NCI-H345 (cell line): ENCODE results near the gene MBTD1.
"Not testable (repeated sequence)": the region's sequence is repeated elsewhere in the genome, so short reads cannot be mapped to it uniquely, and the experiment has no call there.

ENCODE experiments used
- DNase-seq: peaks from one replicate; lab custom pipeline; 2025; lab: John Stamatoyannopoulos, UW

MBTD1 gene

DNA sequence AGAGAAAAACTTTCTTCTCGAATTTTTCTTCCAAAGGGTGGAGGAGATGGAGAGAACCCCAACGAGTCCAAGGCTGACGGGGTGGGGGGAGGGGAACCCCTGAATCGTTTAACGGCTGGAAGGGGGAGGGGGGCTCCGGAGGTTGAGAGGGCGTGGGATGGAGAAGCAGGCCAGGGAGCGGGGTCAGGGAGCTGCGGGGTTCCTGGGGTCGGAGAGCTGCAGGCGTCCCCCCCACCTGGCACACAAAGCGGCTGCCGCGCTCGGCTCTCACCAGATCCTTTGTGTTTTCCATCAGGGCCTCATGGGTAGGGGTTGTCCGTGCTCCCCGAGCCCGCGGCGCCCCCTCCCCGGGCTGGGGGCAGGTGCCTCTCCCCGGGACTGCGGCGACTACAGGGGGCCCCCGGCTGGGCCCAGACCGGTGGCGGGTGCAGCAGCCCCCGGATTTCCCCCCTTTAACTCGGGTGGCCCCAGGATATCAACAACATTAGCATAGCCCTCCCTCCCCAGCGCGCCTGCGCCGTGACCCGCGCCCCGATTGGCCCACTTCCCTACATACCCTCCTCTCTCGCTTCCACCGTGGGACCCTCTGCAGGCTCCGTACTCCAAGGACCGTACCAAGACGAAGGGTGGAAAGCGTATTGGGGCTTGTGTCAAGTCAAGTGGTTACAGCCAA, at the start of gene MBTD1:
Gene MBTD1 (minus strand): TSS at position 486 of the 673 bp plus-strand sequence. CDS start 34,888 bp downstream, outside the sequence.
- DNase-seq, result peak; percentile 96

DNA sequence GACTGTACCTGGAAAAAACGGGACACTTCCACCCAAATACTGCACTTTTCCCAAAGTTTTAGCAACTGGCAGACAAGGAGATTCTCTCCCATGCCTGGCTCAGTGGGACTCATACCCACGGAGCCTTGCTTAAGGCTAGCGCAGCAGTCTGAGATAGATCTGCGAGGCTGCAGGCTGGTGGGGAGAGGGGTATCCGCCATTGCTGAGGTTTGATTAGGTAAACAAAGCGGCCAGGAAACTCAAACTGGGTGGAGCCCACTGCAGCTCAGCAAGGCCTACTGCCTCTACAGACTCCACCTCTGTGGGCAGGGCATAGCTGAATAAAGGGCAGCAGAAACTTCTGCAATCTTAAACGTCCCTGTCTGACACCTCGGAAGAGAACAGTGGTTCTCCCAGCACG, 45.3 kb upstream of the MBTD1 start:
- no peak for DNase-seq

DNA sequence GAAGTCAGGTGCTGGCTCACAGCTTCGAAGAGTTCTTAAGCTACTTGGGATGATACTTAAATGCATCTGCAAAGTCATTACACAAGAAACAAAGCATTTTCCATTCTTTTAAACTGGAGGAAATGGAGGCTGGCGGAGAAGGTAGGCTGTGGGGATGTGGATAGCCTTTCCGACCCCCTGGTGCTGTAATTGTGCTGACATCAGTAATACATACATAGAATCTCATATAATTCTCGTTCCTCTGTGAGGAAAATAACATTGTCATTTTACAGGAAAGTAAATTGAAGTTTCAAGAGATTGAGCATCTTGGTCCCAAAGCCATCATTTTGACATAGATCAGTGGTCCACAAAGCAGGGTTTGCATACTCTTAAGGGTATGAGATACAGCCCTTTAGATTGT, 40.0 kb upstream of the MBTD1 start:
- no peak for DNase-seq

DNA sequence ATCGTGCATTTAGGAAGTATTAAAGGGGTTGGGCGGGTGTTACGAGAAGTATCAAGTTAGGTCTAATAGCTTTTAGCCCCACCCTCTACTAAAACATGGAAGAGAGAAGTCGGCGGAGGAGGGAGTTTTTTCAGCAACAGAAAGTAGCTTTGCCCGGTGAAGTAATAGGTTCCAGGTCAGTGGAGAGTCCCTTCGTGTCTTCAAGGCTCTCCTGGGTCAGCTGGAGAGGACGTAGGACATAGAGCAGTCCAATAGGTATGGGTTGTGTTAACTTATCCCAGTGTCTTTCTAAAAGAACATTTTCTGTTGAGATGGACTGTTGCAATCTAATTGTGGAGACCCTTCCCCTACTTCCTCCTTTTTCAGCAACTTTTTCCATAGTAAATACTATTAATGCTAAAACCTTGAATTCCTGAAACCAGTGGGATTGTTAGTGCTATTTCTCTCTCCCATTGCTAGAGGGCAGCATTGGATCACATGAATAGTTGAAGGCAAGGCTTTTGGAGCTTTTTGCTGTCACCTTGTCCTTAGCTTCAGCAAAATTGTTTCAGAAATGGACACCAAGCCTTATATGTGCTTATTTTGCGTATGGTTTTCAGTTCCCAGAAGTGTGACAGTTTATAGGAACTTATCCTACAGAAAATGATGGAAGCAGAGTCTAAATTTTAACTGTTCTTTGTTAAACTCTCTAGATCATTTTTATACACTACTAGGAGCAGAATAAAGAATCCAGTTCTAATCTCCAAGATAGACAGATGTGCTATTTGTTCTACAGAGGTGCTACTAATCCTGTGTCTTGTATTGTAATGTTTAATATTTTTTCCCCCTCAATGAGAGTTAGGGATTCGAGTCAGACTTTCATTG, 38.9 kb upstream of the MBTD1 start:
- DNase-seq, result peak; percentile 26

DNA sequence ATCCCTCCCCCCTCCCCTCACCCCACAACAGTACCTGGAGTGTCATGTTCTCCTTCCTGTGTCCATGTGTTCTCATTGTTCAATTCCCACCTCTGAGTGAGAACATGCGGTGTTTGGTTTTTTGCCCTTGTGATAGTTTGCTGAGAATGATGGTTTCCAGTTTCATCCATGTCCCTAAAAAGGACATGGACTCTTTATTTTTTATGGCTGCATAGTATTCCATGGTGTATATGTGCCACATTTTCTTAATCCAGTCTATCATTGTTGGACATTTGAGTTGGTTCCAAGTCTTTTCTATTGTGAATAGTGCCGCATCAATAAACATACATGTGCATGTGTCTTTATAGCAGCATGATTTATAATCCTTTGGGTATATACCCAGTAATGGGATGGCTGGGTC, 34.5 kb upstream of the MBTD1 start:
- not testable (repeated sequence) for DNase-seq

DNA sequence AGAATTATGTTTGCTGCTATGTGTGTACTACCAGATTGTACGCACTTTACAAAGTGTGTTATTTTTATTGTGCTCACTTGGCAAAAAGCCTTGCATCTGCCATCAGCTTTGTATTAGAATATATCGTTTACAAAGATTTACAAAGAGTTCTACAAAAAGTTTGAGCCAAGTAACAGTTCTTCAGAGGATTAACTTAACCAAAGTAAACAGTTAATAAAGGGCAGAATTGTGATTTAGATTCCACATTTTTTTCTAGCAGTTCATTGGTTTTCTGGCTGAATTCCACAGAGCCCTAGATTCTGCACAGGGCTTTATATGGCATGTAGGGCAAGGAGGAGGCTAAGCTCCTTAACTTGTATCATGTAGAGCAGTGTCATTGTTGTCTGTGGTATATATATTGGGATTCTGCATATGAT, 29.9 kb upstream of the MBTD1 start:
- DNase-seq, result no peak

DNA sequence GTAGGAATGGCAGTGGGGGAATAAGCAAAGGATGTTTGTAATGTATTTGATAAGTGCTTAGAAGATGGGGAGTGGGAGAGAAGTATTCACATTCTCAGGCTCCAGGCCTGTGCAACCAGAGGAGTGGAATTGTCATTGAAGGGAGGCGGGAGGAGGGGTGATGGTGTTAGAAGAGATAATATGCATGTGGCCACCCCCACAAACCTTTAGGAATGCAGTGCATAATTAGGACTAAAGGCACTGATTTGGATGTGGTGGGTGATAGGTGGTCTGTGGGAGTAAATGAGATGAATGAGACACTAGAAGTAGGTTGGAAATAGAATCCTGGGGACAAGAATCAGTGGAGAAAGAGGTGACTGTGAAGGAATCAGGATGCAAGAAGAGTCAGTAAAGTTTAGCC, 27.6 kb upstream of the MBTD1 start:
- DNase-seq, result no peak

DNA sequence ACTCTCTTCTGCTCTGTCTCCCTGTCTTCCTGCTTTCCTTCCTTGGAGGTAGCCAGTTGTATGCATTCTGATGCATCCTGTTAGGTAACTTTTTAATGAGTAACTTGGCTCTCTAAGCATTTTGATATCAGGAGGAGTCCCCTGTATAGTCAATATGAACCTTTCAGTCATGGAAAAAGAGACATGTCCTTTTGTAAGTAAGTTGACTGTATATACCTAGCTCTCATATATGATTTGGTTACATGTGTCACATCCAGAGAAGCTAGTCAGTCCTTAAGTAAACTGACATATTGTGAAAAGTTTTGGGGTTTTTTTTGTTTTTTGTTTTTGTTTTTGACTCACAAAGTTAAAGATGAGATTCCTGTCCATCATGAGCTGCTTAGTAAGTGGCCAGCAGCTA, 19.3 kb upstream of the MBTD1 start:
- DNase-seq, result no peak

DNA sequence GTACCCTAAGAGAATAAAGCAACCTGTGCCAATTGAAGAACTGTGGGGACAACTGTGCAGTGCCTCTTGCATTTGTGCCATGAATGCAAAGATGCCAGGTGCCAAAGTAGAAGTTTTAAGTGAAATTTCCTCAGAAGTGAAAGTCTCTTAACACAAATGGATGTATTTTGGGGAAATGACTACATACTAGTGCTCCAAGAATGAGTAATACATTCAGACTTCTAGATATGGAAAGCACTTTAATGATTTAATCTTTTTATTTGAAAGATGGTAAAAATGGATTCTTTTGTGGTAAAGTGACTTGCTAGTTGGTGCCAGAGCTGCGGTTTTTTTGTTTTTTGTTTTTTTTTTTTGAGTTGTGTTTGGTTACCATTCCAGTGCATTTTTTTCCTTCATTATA, 15.5 kb upstream of the MBTD1 start:
- no peak for DNase-seq

DNA sequence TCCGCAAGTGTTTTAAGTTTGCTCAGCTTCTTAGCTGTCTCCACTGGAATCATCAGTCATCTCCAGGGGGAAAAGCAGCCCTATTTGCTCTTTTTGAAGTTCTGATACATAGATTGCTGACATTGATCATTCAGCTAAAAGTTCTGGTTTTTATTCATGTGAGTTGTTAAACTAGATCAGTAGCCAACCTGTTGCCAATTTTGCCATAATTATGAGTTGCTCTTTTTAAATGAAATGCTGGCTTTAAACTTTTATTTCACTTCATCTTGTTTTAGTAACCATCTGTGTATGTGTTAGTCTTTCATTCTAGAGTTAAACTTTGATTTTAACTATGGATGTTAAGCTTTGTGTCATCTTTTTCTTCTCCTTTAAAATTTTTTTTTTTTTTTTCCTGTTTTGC, 13.0 kb upstream of the MBTD1 start:
- DNase-seq, result no peak

DNA sequence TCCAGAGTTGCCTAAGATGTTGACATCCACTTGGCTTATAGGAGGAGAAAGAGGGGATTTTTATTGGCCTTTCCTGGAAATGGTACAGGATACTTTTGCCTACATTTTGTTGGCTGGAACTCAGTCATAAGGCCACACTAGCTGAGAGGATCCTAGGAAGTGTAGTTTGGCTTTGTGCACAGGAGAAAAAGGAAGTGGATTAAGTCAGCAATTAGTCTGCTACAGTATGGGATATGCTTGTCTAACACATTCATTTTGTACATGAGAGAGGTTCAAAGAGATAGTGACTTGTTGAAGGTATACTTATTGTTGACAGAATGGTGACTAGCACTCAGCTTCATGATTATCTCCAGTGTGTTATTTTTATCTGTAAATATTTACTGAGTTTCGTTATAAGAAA, 10.8 kb upstream of the MBTD1 start:
- no peak for DNase-seq

DNA sequence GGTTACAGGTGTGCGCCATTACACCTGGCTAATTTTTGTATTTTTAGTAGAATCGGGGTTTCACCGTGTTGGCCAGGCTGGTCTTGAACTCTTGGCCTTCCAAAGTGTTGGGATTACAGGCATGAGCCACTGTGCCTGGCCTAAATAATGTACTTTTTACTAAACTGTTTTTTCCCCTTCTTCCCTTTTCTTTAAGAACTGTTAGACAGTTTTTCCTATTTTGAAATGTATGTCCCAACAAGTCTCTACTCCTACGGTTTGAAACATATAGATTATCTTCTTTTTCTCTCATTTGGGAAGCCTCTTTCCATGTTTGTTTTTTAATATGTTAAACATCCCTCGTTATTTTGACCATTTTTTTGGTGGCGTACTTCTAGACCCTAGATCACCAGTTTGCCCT, 10.1 kb upstream of the MBTD1 start:
- DNase-seq, result no peak

DNA sequence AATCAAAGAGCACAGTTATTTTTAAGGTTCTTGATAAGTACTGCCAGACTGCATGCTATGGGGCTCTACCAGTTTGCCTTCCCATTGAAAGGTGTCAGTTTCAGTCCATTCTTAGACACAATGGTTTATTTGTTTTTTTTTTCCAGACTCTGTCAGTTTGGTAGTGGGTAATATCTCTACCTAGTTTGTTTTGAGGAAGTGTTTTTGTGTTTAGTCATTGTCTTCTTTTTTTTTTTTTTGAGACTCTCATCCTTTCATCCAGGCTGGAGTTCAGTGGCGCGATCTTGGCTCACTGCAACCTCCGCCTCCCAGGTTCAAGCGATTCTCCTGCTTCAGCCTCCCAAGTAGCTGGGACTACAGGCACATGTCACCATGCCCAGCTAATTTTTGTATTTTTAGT, 4.6 kb upstream of the MBTD1 start:
- not testable (repeated sequence) for DNase-seq

DNA sequence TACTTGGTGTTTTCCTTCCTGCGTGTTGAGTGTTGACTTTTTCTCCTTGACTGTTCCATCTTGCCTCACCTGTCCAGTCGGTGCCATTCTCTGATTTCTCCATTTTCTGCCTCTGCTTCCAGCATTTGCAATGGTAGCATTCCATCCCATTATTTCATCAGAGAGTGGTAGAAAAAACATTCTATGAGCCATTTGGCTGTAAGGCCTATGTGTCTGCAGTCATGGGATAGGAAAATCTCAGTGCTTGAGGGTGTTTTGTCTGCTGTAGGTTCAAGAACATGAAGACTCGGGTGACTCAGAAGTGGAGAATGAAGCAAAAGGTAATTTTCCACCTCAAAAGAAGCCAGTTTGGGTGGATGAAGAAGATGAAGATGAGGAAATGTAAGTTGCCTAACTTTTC, 3.2 kb upstream of the MBTD1 start:
- DNase-seq, result no peak

DNA sequence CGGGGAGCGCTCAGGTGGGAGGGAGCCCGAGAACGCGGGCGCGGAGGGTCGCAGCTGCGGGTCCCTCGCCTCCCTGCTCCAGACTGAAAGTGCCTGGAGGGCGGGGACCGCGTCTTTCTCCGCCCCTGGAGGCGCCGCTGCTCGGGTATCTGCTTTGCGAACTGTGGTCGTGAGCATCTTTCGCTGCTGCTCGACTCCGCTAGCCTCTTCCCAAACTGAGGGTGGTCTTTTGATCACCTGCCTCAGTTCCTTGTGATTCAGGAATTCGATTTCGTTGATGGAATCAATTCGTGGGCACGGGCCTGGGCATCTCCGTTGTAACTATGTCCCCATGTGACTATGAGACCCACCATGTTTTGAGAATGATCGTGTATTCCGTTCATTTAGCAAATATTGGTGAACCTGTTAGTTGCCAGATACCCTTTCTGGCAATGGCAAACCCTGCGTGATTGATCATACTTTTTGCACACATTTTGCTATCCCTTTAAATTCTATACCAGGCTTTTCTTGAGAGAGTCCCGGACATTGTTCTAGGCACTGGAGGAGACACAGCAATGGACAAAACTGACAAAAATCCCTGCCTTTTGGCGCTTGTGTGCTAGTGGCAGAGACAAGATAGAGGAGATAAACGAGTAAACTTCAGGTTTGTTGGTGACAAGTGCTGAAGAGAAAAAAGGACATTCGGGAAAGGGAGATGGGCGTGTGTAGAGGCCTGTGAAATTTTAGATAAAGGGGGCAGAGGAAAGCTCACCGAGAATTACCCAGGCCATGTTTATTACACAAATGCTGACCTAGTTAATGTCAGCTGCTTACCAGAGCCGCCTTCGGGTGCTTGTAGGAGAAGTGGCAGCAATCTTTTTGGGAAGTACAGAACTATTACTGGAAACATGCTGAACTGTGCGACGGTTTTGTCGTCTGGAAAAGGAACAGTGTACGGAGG, 1.4 kb upstream of the MBTD1 start:
- no peak for DNase-seq

DNA sequence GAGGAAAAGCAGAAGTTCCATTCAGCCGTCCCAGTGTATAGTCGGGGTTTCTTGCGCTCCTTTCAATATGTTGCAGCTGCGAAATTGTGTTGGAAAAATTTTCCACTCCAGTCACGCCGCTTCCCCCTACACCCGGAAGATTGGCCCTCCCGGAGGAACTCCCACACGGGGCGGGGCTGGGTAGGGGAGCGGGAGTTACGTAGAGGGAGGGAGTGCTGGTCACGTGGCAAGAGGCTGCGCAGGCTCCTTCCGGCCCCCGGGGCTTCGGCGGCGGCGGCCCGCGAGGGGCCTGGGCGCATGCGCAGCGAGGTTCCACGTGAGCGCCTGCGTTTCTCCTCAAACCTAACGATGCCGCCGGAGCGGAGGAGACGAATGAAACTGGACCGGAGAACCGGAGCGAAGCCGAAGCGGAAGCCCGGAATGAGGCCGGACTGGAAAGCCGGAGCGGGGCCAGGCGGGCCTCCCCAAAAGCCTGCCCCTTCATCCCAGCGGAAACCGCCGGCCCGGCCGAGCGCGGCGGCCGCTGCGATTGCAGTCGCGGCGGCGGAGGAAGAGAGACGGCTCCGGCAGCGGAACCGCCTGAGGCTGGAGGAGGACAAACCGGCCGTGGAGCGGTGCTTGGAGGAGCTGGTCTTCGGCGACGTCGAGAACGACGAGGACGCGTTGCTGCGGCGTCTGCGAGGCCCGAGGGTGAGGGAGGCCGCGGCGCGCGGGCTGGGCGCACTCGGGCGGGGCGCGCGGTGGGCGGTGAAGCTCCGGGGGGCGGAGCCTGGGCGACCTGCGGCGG, 581 bp upstream of the MBTD1 start, which contains the start of gene UTP18:
Gene UTP18 (plus strand): TSS at position 310 of the 787 bp plus-strand sequence. CDS start 39 bp downstream, at position 349.
- DNase-seq, result peak; percentile 98

DNA sequence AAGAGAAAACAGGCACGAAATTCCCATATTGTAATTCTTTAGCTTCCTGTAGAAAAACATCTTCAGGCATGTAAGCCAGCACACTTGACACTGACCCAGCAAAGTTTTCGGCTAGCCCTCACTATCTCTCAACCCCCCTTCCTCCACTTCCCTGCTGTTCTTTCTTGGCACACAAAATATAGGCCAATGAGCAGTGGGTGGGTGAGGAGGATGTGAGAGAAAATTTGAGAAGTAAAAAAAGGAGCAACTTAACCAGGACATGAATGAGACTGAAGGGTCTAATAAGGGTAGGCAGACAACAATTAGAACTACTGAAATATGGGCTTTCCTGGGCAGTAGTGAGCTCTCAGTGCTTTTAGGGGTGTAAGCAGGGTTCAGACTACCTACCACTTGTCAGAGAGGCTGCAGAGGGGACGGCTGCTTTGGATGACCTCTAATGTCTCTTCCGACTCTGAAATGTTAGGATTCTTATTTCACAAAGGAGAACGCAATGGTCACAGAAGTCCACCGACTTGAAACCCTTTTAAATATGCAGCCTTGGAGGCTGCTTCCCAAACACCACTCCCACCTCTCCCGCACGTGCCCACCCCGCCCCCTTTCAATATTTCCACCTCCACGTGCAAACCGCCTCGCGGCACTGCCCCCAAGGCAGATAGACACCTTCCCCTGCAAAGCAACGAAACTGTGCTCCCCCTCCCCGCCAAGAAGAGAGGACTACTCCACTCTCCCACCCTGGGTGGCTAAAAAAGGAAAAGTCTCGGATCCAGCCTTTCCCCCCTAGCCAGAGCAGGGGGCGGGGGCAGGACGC, 889 bp downstream of the MBTD1 start:
- peak; percentile 20 for DNase-seq

DNA sequence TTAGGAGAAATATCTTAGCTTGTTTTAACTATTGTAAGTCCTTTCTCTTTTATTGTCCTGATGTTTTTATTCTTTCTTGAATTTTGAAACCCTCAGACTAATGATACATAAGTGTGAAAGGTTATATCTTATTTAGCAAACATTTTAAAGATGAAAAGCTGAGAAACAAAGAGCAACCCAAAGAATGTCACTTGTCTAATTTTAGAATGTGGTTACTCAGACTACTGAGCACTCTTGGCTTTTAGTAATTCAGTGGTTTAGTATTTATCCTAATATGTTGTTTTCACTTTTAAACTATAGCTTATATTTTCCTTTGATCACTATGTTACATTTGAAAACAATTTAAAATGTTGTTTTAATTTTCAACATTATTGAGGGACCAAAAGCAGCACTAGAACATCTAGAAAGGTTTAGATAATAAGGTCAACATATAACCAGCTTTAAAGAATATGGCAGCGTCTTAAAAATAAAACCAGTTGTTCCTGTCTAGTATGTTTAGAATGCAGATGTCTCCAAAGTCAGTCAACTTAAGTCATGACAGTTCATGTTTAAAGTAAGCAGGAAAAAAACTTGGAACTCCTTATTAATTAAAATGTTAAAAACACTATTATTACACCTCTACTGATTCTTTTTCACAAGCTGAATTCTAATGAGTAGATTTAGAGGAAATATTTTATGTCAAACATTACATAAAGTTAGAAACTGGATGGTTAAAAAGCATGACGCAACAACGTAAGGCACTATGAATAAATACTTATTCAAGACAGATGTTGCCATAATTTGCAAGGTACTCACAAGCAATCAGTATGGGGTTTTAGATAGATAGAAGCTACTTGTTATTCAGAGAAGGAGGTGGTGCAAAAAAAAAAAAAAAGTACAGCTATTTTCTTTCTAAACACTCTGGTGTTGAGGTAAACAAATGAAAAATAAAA, 2.4 kb downstream of the MBTD1 start:
- no peak for DNase-seq

DNA sequence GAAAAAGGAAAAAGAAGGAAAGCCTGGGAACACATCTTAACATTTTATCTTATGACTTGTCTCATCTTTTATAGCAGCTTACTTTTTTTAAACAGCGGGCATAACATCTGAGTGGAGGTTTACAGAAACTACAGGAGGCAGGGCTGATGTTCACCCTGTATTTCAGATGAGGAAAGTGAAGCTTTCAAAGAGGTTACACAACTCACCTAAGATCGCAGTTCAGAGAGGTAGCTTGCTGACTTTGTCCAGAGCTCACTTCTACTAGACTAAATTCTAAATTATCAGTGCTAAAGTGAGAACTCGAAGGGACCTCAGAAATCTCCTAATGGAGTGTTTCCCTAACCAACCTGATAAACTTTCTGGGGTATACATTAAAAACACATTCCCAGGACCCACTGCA, 3.7 kb downstream of the MBTD1 start:
- DNase-seq, result no peak
